H1 (cell line): ENCODE results near the gene C6orf163. TPM values are rescaled to one million over a fixed set of nuclear protein-coding genes. Genes with fewer than 3 reads are reported as not detected.

Experiments used
- CEBPB ChIP-seq: IDR thresholded peaks from 2 replicates; pipeline ENCODE4 v1.6.1; 2012; ENCODE audit warnings: low read depth, low read length
- CHD7 ChIP-seq: fragments of 300-600 bp; sonication (generic); IDR thresholded peaks from 2 replicates; pipeline ENCODE4 v1.7.1; 2012; ENCODE audit warnings: low read length, moderate library complexity, mild to moderate bottlenecking, inconsistent platforms; ENCODE audit not compliant: insufficient replicate concordance
- CTCF ChIP-seq, 3 experiments: IDR thresholded peaks; 1 replicate in 2 of 3; 2 replicates in 1 of 3; pipeline versions ENCODE4 v1.5.1 to v1.6.1; 2011; ENCODE audit warnings: low read length in 3 of 3, mild to moderate bottlenecking in 3 of 3, inconsistent platforms in 2 of 3, low read depth in 1 of 3, moderate library complexity in 1 of 3; ENCODE audit not compliant: insufficient read depth in 1 of 3; ENCODE audit errors: control extremely low read depth in 1 of 3
- JUND ChIP-seq: IDR thresholded peaks from 2 replicates; pipeline ENCODE4 v1.6.1; 2011; ENCODE audit warnings: mild to moderate bottlenecking, improper control_type of control experiment, low read length
- PHF8 ChIP-seq: fragments of 200-600 bp; sonication (generic); conservative IDR thresholded peaks from 2 replicates; pipeline ENCODE4 v1.7.1; 2012; ENCODE audit warnings: low read depth, mild to moderate bottlenecking, inconsistent platforms, low read length, moderate library complexity
- RAD21 ChIP-seq, 2 experiments: IDR thresholded peaks in 1 of 2; conservative IDR thresholded peaks in 1 of 2; 2 replicates each; pipeline ENCODE4 v1.6.1; 2011; ENCODE audit warnings: low read depth in 2 of 2, low read length in 2 of 2, improper control_type of control experiment in 1 of 2, inconsistent platforms in 1 of 2, mild to moderate bottlenecking in 1 of 2, moderate library complexity in 1 of 2
- TAF1 ChIP-seq: IDR thresholded peaks from 2 replicates; pipeline ENCODE4 v1.6.1; 2011; ENCODE audit warnings: mild to moderate bottlenecking, low read depth, low read length
- TAF7 ChIP-seq: optimal IDR thresholded peaks from 2 replicates; pipeline ENCODE3; 2011; ENCODE audit warnings: low read depth, mild to moderate bottlenecking, inconsistent platforms, low read length, moderate library complexity, borderline replicate concordance
- polyA plus RNA-seq, 7 experiments: library from polyadenylated mRNA; depleted of rRNA in 3 of 7; stranded (reverse) in 5 of 7; unstranded in 2 of 7; fragments of >200 nt in 5 of 7; fragments of 200-250 nt in 2 of 7; gene quantifications; 1 replicate in 5 of 7; 2 replicates in 1 of 7; 4 replicates in 1 of 7; pipeline versions ENCODE4 v1.2.1 to v1.2.3, GENCODE V29; 2011 to 2013; ENCODE audit warnings: missing spikeins in 2 of 7, mixed read lengths in 2 of 7
- total RNA-seq: library from RNA; stranded (reverse); fragmentation: NEBNext Ultra II Directional; extraction: Animal tissue kit (Norgen Biotek cat#: 25700); gene quantifications from 2 replicates; pipeline ENCODE4 v1.2.1, GENCODE V29; 2021

Gene C6orf163
- total and polyA plus RNA-seq, 2 of the 8 experiments (the other 6 are each of a cell fraction or from before 2014, with no cell fraction given), result 0.36 to 1.5 TPM

DNA sequence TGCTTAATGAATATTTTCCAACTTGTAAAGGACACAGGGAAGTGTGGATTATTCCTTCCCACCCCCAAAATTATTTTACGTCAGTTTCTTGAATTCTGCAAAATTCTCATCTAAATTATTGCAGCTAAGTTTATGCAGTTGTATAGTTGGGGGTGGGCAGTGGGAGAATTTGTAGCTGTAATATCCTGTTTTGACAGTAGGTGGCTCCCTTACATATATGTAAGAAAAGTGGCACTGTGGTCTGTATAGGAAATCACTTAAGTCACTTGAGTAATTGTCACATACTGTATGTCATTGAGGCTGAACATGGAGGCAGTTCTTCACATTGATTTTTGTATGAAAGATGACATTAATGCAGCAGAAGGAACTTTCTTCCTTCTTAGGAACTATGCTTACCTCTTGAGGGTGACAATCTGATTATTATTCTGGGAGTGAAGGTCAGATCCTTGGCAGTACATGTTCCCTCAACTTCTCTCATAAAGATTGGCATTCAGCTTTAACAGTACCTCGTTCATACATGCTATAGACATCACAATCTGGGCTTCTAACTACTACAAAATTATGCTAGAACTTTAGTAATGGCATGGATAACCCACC is 48.5 kb downstream of the C6orf163 start (continued):
- TF ChIP-seq CHD7 (no peak), CEBPB (no peak), CTCF (IDR thresholded peaks at IDR 0.05; ENCODE audit: control extremely low read depth in 1 of 3, insufficient read depth in 1 of 3, low read depth in 1 of 3, low read length in 3 of 3) (peak in 2 of 3 experiments; percentile 38 to 59; a peak in 2 of 4 replicates), PHF8 (no peak), TAF1 (no peak), TAF7 (no peak), RAD21 (IDR thresholded peaks at IDR 0.05 in 1 of 2, conservative IDR thresholded peaks at IDR 0.05 in 1 of 2; ENCODE audit: low read depth in 2 of 2, low read length in 2 of 2) (peak; percentile 70 to 72), JUND (no peak)
